Measurements from ENCODE around the gene KIF1B.

Gene KIF1B

GRCh38 chr1:10286244-10286643, 75.9 kb downstream of the KIF1B start:
- Histone ChIP-seq H3K9me3 (replicated peaks; ENCODE audit: insufficient read depth, low read length) (no peaks in the 10 kb centered on the region), H3K9ac (ENCODE audit: low read length) (no peak overlapping the region), H3K27me3 (replicated peaks; ENCODE audit: insufficient read depth, low read length) (no peaks in the 10 kb centered on the region), H3K79me2 (ENCODE audit: low read length) (no peaks in the 10 kb centered on the region), H3K4me2 (ENCODE audit: low read depth, low read length) (no peak overlapping the region), H3K4me1 (ENCODE audit: low read length) (no peaks in the 10 kb centered on the region), H3K36me3 (replicated peaks; ENCODE audit: insufficient read depth, low read length) (no peaks in the 10 kb centered on the region), H3K9me2 (replicated peaks; ENCODE audit: insufficient read depth, low read length) (no peaks in the 10 kb centered on the region), H2AFZ (ENCODE audit: low read length) (no peak overlapping the region), H3F3A (ENCODE audit: insufficient read depth, low read length) (no peaks in the 10 kb centered on the region), H4K20me1 (ENCODE audit: insufficient read depth, low read length) (no peaks in the 10 kb centered on the region), H3K27ac (ENCODE audit: low read length) (no peak overlapping the region), H3K4me3 (ENCODE audit: low read length) (no peak overlapping the region)
- DNase-seq, result no peak
- TF ChIP-seq, protein P1, sequence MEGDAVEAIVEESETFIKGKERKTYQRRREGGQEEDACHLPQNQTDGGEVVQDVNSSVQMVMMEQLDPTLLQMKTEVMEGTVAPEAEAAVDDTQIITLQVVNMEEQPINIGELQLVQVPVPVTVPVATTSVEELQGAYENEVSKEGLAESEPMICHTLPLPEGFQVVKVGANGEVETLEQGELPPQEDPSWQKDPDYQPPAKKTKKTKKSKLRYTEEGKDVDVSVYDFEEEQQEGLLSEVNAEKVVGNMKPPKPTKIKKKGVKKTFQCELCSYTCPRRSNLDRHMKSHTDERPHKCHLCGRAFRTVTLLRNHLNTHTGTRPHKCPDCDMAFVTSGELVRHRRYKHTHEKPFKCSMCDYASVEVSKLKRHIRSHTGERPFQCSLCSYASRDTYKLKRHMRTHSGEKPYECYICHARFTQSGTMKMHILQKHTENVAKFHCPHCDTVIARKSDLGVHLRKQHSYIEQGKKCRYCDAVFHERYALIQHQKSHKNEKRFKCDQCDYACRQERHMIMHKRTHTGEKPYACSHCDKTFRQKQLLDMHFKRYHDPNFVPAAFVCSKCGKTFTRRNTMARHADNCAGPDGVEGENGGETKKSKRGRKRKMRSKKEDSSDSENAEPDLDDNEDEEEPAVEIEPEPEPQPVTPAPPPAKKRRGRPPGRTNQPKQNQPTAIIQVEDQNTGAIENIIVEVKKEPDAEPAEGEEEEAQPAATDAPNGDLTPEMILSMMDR (IDR thresholded peaks at IDR 0.05; ENCODE audit: low read length), result no peak
- TF ChIP-seq EZH2phosphoT487 (IDR thresholded peaks at IDR 0.05; ENCODE audit: low read length) (no peak), EZH2 (optimal IDR thresholded peaks at IDR 0.05; ENCODE audit: low read depth, low read length) (no peak)

DNA sequence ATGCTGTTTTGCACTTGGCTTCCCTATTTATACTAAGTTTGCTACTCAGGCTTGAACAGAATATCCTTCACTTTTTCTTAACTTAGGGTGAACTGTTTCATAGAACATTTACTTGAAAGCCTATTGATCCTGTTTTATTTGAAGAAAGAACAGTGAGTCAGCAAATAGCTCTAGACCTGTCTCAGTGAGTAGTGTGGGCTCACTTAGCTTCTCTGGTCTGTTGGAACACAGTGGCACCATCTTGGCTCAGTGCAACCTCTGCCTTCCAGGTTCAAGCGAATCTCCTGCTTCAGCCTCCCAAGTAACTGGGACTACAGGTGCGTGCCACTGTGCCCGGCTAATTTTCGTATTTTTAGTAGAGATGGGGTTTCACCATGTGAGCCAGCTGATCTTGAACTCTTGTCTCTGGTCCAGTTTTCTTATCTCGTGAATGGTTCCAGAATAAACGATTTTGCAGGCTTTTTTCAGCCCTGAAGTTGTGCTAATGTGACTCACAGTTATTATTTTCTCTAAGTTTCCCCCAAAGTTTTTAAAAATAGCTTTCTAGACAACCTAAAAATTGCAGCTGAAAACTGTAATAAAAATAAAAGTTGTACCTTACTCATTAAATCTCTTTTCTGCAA, 76.8 kb downstream of the KIF1B start:
- Histone ChIP-seq H3K79me2 (ENCODE audit: low read length) (no peaks in the 10 kb centered on the region), H3K36me3 (replicated peaks; ENCODE audit: insufficient read depth, low read length) (no peaks in the 10 kb centered on the region), H3K27me3 (replicated peaks; ENCODE audit: insufficient read depth, low read length) (no peaks in the 10 kb centered on the region)

DNA sequence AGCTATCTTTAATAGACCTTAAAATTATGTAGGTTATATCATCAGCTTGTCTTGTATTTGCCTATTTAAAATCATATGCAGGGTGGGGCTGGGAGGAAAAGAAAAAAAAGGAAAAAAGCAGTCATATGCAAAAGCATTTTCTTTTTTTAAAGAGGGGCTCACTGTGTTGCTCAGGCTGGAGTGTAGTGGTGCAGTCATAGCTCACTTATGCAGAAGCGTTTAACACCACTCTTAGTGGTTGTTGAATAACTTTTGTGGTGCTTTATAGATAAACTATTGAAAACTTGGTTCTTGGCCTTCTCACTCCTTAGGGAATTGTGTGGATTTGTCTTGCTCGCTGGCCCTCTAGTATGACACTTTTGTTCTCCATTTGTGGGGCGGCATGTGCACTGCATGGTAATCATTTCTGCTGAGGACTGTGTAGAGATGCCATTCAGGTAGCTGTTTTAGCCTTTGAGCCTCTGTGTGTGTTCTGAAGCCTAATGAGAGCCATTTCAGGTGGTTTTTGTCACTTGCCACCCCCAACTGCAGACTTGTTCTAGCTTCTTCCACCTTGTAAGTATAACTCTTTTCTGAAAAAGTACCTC, 77.8 kb downstream of the KIF1B start:
- Histone ChIP-seq H3K9me2 (replicated peaks; ENCODE audit: insufficient read depth, low read length) (no peaks in the 10 kb centered on the region), H3K36me3 (replicated peaks; ENCODE audit: insufficient read depth, low read length) (no peaks in the 10 kb centered on the region), H3K9ac (ENCODE audit: low read length) (no peak overlapping the region), H3K27ac (ENCODE audit: low read length) (no peak overlapping the region), H4K20me1 (ENCODE audit: insufficient read depth, low read length) (no peaks in the 10 kb centered on the region), H2AFZ (ENCODE audit: low read length) (no peak overlapping the region), H3K9me3 (replicated peaks; ENCODE audit: insufficient read depth, low read length) (no peaks in the 10 kb centered on the region), H3K4me2 (ENCODE audit: low read depth, low read length) (no peak overlapping the region), H3K27me3 (replicated peaks; ENCODE audit: insufficient read depth, low read length) (no peaks in the 10 kb centered on the region), H3K79me2 (ENCODE audit: low read length) (no peaks in the 10 kb centered on the region), H3K4me3 (ENCODE audit: low read length) (no peak overlapping the region), H3F3A (ENCODE audit: insufficient read depth, low read length) (no peaks in the 10 kb centered on the region), H3K4me1 (ENCODE audit: low read length) (no peaks in the 10 kb centered on the region)
- DNase-seq, result no peak
- TF ChIP-seq, protein P1 (IDR thresholded peaks at IDR 0.05; ENCODE audit: low read length), result no peak
- TF ChIP-seq EZH2phosphoT487 (IDR thresholded peaks at IDR 0.05; ENCODE audit: low read length), result no peak
- TF ChIP-seq EZH2 (optimal IDR thresholded peaks at IDR 0.05; ENCODE audit: low read depth, low read length), result no peak

More for the DNA sequence above, 76.8 kb downstream of the KIF1B start:
- H2AFZ ChIP-seq (ENCODE audit: low read length), result no peak overlapping the region
- no peaks in the 10 kb centered on the region for H3K9me3 ChIP-seq (replicated peaks; ENCODE audit: insufficient read depth, low read length)
- DNase-seq, result no peak
- H4K20me1 ChIP-seq (ENCODE audit: insufficient read depth, low read length), result no peaks in the 10 kb centered on the region
- no peak overlapping the region for H3K9ac ChIP-seq (ENCODE audit: low read length)
- no peak overlapping the region for H3K4me2 ChIP-seq (ENCODE audit: low read depth, low read length)
- TF ChIP-seq, protein P1 (IDR thresholded peaks at IDR 0.05; ENCODE audit: low read length), result no peak
- TF ChIP-seq EZH2phosphoT487 (IDR thresholded peaks at IDR 0.05; ENCODE audit: low read length) (no peak), EZH2 (optimal IDR thresholded peaks at IDR 0.05; ENCODE audit: low read depth, low read length) (no peak)
- no peaks in the 10 kb centered on the region for H3F3A ChIP-seq (ENCODE audit: insufficient read depth, low read length)
- no peaks in the 10 kb centered on the region for H3K4me1 ChIP-seq (ENCODE audit: low read length)
- no peak overlapping the region for H3K4me3 ChIP-seq (ENCODE audit: low read length)
- H3K9me2 ChIP-seq (replicated peaks; ENCODE audit: insufficient read depth, low read length), result no peaks in the 10 kb centered on the region
- H3K27ac ChIP-seq (ENCODE audit: low read length), result no peak overlapping the region

All from MM.1S (cell line).